Activated B cell treated with CpG ODN at 0.5 μM for 24 hours (primary cell): ENCODE data around the gene LONRF3. TPM values are rescaled to one million over a fixed set of nuclear protein-coding genes. Genes with fewer than 3 reads are reported as not detected.

Source experiments
- ATAC-seq: fragments of 200-7000 bp; cut with Tn5 transposase; one replicate; pipeline ENCODE4 v1.10.0; 2021; ENCODE audit warnings: low read depth, mild to moderate bottlenecking, moderate library complexity
- CTCF ChIA-PET: fragments of 350-600 bp; sonication (Branson Sonifier 250); formaldehyde crosslinking; loops from one replicate; lab custom pipeline; 2021; ENCODE audit warnings: antibody characterized with exemption; lab: Charles Lee
- POLR2A ChIA-PET: fragments of 350-600 bp; sonication (Branson Sonifier 250); formaldehyde crosslinking; loops from one replicate; lab custom pipeline; 2021; ENCODE audit warnings: antibody characterized with exemption; lab: Charles Lee
- DNase-seq: peaks from one replicate; pipeline ENCODE4 v3.0.0; 2022
- H3K27ac Mint-ChIP-seq: one replicate; pipeline ENCODE4 v1.8.0; 2020; ENCODE audit warnings: mixed read lengths
- H3K27me3 Mint-ChIP-seq: one replicate; pipeline ENCODE4 v1.8.0; 2021; ENCODE audit warnings: mixed read lengths
- H3K36me3 Mint-ChIP-seq: one replicate; pipeline ENCODE4 v1.8.0; 2021; ENCODE audit warnings: low read depth, mixed read lengths
- H3K4me1 Mint-ChIP-seq: one replicate; pipeline ENCODE4 v1.8.0; 2021; ENCODE audit warnings: mixed read lengths
- H3K4me3 Mint-ChIP-seq: one replicate; pipeline ENCODE4 v1.8.0; 2020; ENCODE audit warnings: mild to moderate bottlenecking, mixed read lengths
- H3K9me3 Mint-ChIP-seq: one replicate; pipeline ENCODE4 v1.8.0; 2020; ENCODE audit warnings: mixed read lengths
- intact Hi-C: fragments of 100-400 bp; cut with micrococcal nuclease; formaldehyde crosslinking; loops from one replicate; pipeline ENCODE4 v1.15.1; 2024
- total RNA-seq: library from RNA; stranded (reverse); gene quantifications from 2 replicates; pipeline ENCODE4 v1.2.3, GENCODE V29; 2022
- TF ChIP-seq, protein P1 (sequence below): fragments of 200-600 bp; IDR thresholded peaks from one replicate; pipeline ENCODE4 v1.8.0; 2022; ENCODE audit warnings: antibody characterized with exemption, mild to moderate bottlenecking

LONRF3 gene
- total RNA-seq, 1 donor from 2014 or later: 1.3 TPM

DNA sequence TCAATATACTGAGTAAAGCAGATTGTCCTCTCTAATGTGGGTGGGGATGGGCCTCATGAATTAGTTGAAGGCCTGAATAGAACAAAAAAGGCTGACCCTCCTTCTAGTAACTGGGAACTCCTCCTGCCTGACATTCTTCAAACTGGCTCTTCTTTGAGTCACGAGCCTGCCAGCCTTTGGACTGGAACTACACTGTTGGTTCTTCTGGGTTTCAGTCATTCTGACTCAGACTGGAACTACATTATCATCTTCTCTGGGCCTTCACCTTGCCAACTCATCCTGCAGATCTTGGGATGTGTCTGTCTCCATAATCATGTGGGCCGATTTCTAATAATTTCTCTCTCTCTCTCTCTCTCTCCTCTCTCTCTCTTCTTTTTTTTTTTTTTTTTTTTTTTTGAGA is 71.5 kb downstream of the LONRF3 start:
- H3K36me3 Mint-ChIP-seq: no peaks in the 10 kb centered on the region
- TF ChIP-seq, protein P1, sequence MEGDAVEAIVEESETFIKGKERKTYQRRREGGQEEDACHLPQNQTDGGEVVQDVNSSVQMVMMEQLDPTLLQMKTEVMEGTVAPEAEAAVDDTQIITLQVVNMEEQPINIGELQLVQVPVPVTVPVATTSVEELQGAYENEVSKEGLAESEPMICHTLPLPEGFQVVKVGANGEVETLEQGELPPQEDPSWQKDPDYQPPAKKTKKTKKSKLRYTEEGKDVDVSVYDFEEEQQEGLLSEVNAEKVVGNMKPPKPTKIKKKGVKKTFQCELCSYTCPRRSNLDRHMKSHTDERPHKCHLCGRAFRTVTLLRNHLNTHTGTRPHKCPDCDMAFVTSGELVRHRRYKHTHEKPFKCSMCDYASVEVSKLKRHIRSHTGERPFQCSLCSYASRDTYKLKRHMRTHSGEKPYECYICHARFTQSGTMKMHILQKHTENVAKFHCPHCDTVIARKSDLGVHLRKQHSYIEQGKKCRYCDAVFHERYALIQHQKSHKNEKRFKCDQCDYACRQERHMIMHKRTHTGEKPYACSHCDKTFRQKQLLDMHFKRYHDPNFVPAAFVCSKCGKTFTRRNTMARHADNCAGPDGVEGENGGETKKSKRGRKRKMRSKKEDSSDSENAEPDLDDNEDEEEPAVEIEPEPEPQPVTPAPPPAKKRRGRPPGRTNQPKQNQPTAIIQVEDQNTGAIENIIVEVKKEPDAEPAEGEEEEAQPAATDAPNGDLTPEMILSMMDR: no peak
- H3K4me1 Mint-ChIP-seq: no peaks in the 10 kb centered on the region
- DNase-seq: no peak
- H3K27ac Mint-ChIP-seq: no peak overlapping the region
- ChIA-PET POLR2A (no interaction called here), CTCF (no interaction called here)
- no peaks in the 10 kb centered on the region for H3K9me3 Mint-ChIP-seq
- ATAC-seq: no peak
- intact Hi-C loops: no loop called here
- H3K4me3 Mint-ChIP-seq: no peak overlapping the region
- peaks cover 11% of the 10 kb centered on the region for H3K27me3 Mint-ChIP-seq

DNA sequence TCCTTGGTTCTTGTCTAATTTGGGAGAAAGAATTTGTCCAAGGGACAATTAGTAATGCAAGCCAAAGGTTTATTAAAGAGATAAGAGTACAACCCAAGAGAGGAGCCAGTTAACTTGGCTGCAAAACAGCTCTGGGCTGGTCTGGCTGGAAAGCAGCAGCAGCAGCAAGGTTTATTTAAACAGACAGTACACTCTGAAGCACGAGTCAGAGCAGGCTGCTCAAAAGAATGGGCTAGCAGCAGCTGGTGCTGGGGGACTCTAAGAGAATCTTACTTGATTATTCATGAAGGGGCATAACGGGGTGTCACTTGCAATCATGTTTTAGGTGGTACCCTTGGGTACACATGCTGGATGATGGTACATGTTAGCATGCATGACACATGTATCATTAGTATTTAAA is 81.3 kb downstream of the LONRF3 start:
- Mint-ChIP-seq H3K9me3 (no peaks in the 10 kb centered on the region), H3K4me3 (no peak overlapping the region), H3K4me1 (no peaks in the 10 kb centered on the region), H3K36me3 (no peaks in the 10 kb centered on the region), H3K27ac (no peak overlapping the region), H3K27me3 (peaks cover 2% of the 10 kb centered on the region)
- ChIA-PET POLR2A (no interaction called here), CTCF (no interaction called here)
- ATAC-seq (no peak), DNase-seq (no peak)
- intact Hi-C loops: no loop called here
- TF ChIP-seq, protein P1: no peak

DNA sequence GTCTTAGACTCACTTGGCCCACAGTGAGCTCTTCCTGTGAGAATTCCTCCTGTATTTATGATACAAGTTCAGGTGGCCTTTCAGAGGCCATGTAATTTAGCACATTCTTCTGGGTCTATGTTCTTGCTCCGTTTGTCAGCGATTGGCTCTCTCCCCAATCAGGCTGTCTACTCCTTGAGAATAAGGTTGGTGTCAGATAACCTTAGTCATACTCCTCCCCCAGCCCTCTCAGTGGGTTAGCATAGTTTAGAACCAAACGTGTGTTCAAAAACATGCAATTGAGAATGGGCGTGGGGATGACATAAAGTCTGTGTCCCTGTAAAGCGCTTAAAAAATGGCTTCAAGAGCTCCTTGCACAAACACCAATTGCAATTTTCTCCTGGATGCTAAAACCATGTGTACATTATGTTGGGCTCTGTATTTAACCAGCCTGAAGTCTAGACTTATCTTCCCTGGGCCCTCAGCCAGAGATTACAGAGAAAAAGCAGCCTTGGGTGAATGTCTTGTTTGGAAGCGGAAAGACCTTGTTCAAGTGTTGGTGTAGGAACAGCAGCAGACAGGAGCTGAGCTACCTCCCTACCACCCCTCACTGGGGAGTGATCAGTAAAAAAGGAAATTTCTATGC is 88.4 kb downstream of the LONRF3 start:
- ChIA-PET CTCF (interaction anchor here (1.4 kb wide), 1 partner anchor 58 kb away, joined by 4 read pairs; no protein-coding TSS in a partner anchor), POLR2A (no interaction called here)
- peaks cover 2% of the 10 kb centered on the region for H3K27me3 Mint-ChIP-seq
- ATAC-seq (no peak), DNase-seq (no peak)
- no peak overlapping the region for H3K27ac Mint-ChIP-seq
- H3K36me3 Mint-ChIP-seq: no peaks in the 10 kb centered on the region
- TF ChIP-seq, protein P1: no peak
- no peaks in the 10 kb centered on the region for H3K9me3 Mint-ChIP-seq
- no peaks in the 10 kb centered on the region for H3K4me1 Mint-ChIP-seq
- intact Hi-C loops: no loop called here
- H3K4me3 Mint-ChIP-seq: no peak overlapping the region

GRCh38 chrX:119063428-119063827 is 89.0 kb downstream of the LONRF3 start:
- CTCF ChIA-PET: interaction anchor here (1.4 kb wide), 1 partner anchor 58 kb away, joined by 4 read pairs; no protein-coding TSS in a partner anchor
- TF ChIP-seq, protein P1: no peak
- POLR2A ChIA-PET: no interaction called here
- H3K9me3 Mint-ChIP-seq: no peaks in the 10 kb centered on the region
- DNase-seq (no peak), ATAC-seq (no peak)
- H3K27ac Mint-ChIP-seq: no peak overlapping the region
- H3K36me3 Mint-ChIP-seq: no peaks in the 10 kb centered on the region
- H3K4me3 Mint-ChIP-seq: no peak overlapping the region
- H3K27me3 Mint-ChIP-seq: peaks cover 2% of the 10 kb centered on the region
- intact Hi-C loops: no loop called here
- no peaks in the 10 kb centered on the region for H3K4me1 Mint-ChIP-seq

- intact Hi-C loops: loop anchor here (1.0 to 2.0 kb wide), 4 partner anchors 52 to 228 kb away; no protein-coding TSS in a partner anchor
- H3K4me3 Mint-ChIP-seq: no peak overlapping the region
- no peaks in the 10 kb centered on the region for H3K36me3 Mint-ChIP-seq
- peak; percentile 85 for ATAC-seq
- DNase-seq: no peak
- no peaks in the 10 kb centered on the region for H3K4me1 Mint-ChIP-seq
- TF ChIP-seq, protein P1: no peak
- H3K27me3 Mint-ChIP-seq: no peaks in the 10 kb centered on the region
- H3K9me3 Mint-ChIP-seq: no peaks in the 10 kb centered on the region
- ChIA-PET POLR2A (interaction anchor here (0.9 to 1.1 kb wide), 2 partner anchors 52 to 59 kb away, joined by 3 to 6 read pairs; no protein-coding TSS in a partner anchor), CTCF (interaction anchor here (1.0 to 4.1 kb wide), 4 partner anchors 61 to 222 kb away, joined by 3 to 44 read pairs (median 13); no protein-coding TSS in a partner anchor)
- no peak overlapping the region for H3K27ac Mint-ChIP-seq
Observed at GRCh38 chrX:119067023-119067739, 92.8 kb downstream of the LONRF3 start.
